ENCODE measurements around the gene PPP2R1B.
"Not testable (repeated sequence)": the region's sequence is repeated elsewhere in the genome, so short reads cannot be mapped to it uniquely, and the experiment has no call there.

The PPP2R1B gene

GRCh38 chr11:111795334-111795985 is 29.3 kb upstream of the PPP2R1B start:
- ATAC-seq (replicated peaks): no peak
- no peak for DNase-seq
- Mint-ChIP-seq H3K36me3 (ENCODE audit: insufficient read depth) (peaks cover 6% of the 10 kb centered on the region), H3K27ac (no peak overlapping the region), H3K9me3 (peaks cover 0 to 3% of the 10 kb centered on the region in 2 donors), H3K4me1 (ENCODE audit: low read depth in 2 of 2) (peaks cover 0 to 4% of the 10 kb centered on the region in 2 donors), H3K4me3 (no peak overlapping the region), H3K27me3 (no peaks in the 10 kb centered on the region)

- Mint-ChIP-seq H3K27me3 (no peaks in the 10 kb centered on the region), H3K4me3 (no peak overlapping the region), H3K9me3 (peaks cover 0 to 3% of the 10 kb centered on the region in 2 donors), H3K4me1 (ENCODE audit: low read depth in 2 of 2) (peaks cover 0 to 4% of the 10 kb centered on the region in 2 donors), H3K27ac (no peak overlapping the region), H3K36me3 (ENCODE audit: insufficient read depth) (peaks cover 4% of the 10 kb centered on the region)
- no peak for ATAC-seq (replicated peaks)
- DNase-seq: no peak
These were observed 27.7 kb upstream of the PPP2R1B start for GRCh38 chr11:111793863-111794262.

GRCh38 chr11:111792955-111793500 is 26.8 kb upstream of the PPP2R1B start:
- Mint-ChIP-seq H3K4me3 (no peak overlapping the region), H3K9me3 (peaks cover 0 to 3% of the 10 kb centered on the region in 2 donors), H3K27ac (no peak overlapping the region), H3K36me3 (ENCODE audit: insufficient read depth) (peaks cover 4% of the 10 kb centered on the region), H3K4me1 (ENCODE audit: low read depth in 2 of 2) (peaks cover 0 to 4% of the 10 kb centered on the region in 2 donors), H3K27me3 (no peaks in the 10 kb centered on the region)
- DNase-seq (no peak), ATAC-seq (replicated peaks) (no peak)

- ATAC-seq (replicated peaks) (no peak), DNase-seq (no peak)
- H3K9me3 Mint-ChIP-seq: peaks cover 0 to 1% of the 10 kb centered on the region in 2 donors
- no peaks in the 10 kb centered on the region for H3K27me3 Mint-ChIP-seq
- no peak overlapping the region for H3K4me3 Mint-ChIP-seq
- peaks cover 4% of the 10 kb centered on the region for H3K36me3 Mint-ChIP-seq (ENCODE audit: insufficient read depth)
- H3K27ac Mint-ChIP-seq: no peak overlapping the region
- peaks cover 0 to 4% of the 10 kb centered on the region in 2 donors for H3K4me1 Mint-ChIP-seq (ENCODE audit: low read depth in 2 of 2)
These were observed 26.1 kb upstream of the PPP2R1B start for GRCh38 chr11:111792314-111792713.

- Mint-ChIP-seq H3K4me1 (ENCODE audit: low read depth in 2 of 2) (no peaks in the 10 kb centered on the region), H3K36me3 (ENCODE audit: insufficient read depth) (peaks cover 21% of the 10 kb centered on the region), H3K9me3 (no peaks in the 10 kb centered on the region), H3K4me3 (no peak overlapping the region), H3K27me3 (no peaks in the 10 kb centered on the region), H3K27ac (peak overlapping the region in 1 of 2 donors; percentile 26)
- no peak for DNase-seq
- ATAC-seq (replicated peaks): no peak
These were observed 22.3 kb upstream of the PPP2R1B start for GRCh38 chr11:111788464-111788863.

GRCh38 chr11:111788051-111788450 is 21.9 kb upstream of the PPP2R1B start:
- H3K4me1 Mint-ChIP-seq (ENCODE audit: low read depth in 2 of 2): no peaks in the 10 kb centered on the region

GRCh38 chr11:111785886-111786412 is 19.8 kb upstream of the PPP2R1B start:
- DNase-seq (no peak), ATAC-seq (replicated peaks) (no peak)
- Mint-ChIP-seq H3K4me1 (ENCODE audit: low read depth in 2 of 2) (no peaks in the 10 kb centered on the region), H3K4me3 (no peak overlapping the region), H3K27me3 (no peaks in the 10 kb centered on the region), H3K36me3 (ENCODE audit: insufficient read depth) (peaks cover 21% of the 10 kb centered on the region), H3K27ac (peak overlapping the region; percentile 29 to 49), H3K9me3 (no peaks in the 10 kb centered on the region)

More at GRCh38 chr11:111788051-111788450, 21.9 kb upstream of the PPP2R1B start:
- no peak overlapping the region for H3K4me3 Mint-ChIP-seq
- H3K27ac Mint-ChIP-seq: peak overlapping the region in 1 of 2 donors; percentile 26
- no peak for ATAC-seq (replicated peaks)
- no peaks in the 10 kb centered on the region for H3K9me3 Mint-ChIP-seq
- H3K27me3 Mint-ChIP-seq: no peaks in the 10 kb centered on the region
- no peak for DNase-seq
- peaks cover 21% of the 10 kb centered on the region for H3K36me3 Mint-ChIP-seq (ENCODE audit: insufficient read depth)

- H3K36me3 Mint-ChIP-seq (ENCODE audit: insufficient read depth): peaks cover 17% of the 10 kb centered on the region
- no peak overlapping the region for H3K27ac Mint-ChIP-seq
- ATAC-seq (replicated peaks) (no peak), DNase-seq (no peak)
- H3K4me1 Mint-ChIP-seq (ENCODE audit: low read depth in 2 of 2): no peaks in the 10 kb centered on the region
- H3K9me3 Mint-ChIP-seq: no peaks in the 10 kb centered on the region
- H3K27me3 Mint-ChIP-seq: no peaks in the 10 kb centered on the region
- H3K4me3 Mint-ChIP-seq: no peak overlapping the region
These were observed 18.9 kb upstream of the PPP2R1B start for GRCh38 chr11:111785076-111785475.

GRCh38 chr11:111784311-111784710 is 18.1 kb upstream of the PPP2R1B start:
- not testable (repeated sequence) for H3K4me1 Mint-ChIP-seq (ENCODE audit: low read depth in 2 of 2)

GRCh38 chr11:111782109-111782741 is 16.0 kb upstream of the PPP2R1B start:
- Mint-ChIP-seq H3K9me3 (no peaks in the 10 kb centered on the region), H3K27ac (peak overlapping the region in 1 of 2 donors; percentile 41), H3K36me3 (ENCODE audit: insufficient read depth) (peaks cover 17% of the 10 kb centered on the region), H3K4me1 (ENCODE audit: low read depth in 2 of 2) (no peaks in the 10 kb centered on the region), H3K27me3 (no peaks in the 10 kb centered on the region), H3K4me3 (no peak overlapping the region)
- DNase-seq (no peak), ATAC-seq (replicated peaks) (no peak)

More at GRCh38 chr11:111784311-111784710, 18.1 kb upstream of the PPP2R1B start:
- H3K9me3 Mint-ChIP-seq; ATAC-seq (replicated peaks); H3K27ac Mint-ChIP-seq; H3K27me3 Mint-ChIP-seq; H3K4me3 Mint-ChIP-seq; DNase-seq: not testable (repeated sequence)
- peaks cover 17% of the 10 kb centered on the region for H3K36me3 Mint-ChIP-seq (ENCODE audit: insufficient read depth)

- Mint-ChIP-seq H3K4me1 (ENCODE audit: low read depth in 2 of 2) (no peaks in the 10 kb centered on the region), H3K27ac (peak overlapping the region in 1 of 2 donors; percentile 63), H3K9me3 (no peaks in the 10 kb centered on the region), H3K27me3 (no peaks in the 10 kb centered on the region), H3K36me3 (ENCODE audit: insufficient read depth) (peaks cover 2% of the 10 kb centered on the region), H3K4me3 (no peak overlapping the region)
- DNase-seq (no peak), ATAC-seq (replicated peaks) (no peak)
These were observed 12.9 kb upstream of the PPP2R1B start for GRCh38 chr11:111779118-111779517.

GRCh38 chr11:111778047-111778558 is 11.9 kb upstream of the PPP2R1B start:
- Mint-ChIP-seq H3K27me3 (no peaks in the 10 kb centered on the region), H3K9me3 (no peaks in the 10 kb centered on the region), H3K27ac (no peak overlapping the region), H3K4me3 (no peak overlapping the region), H3K36me3 (ENCODE audit: insufficient read depth) (no peaks in the 10 kb centered on the region), H3K4me1 (ENCODE audit: low read depth in 2 of 2) (no peaks in the 10 kb centered on the region)
- ATAC-seq (replicated peaks): no peak
- no peak for DNase-seq

- Mint-ChIP-seq H3K27ac (no peak overlapping the region), H3K9me3 (no peaks in the 10 kb centered on the region), H3K4me3 (no peak overlapping the region), H3K36me3 (ENCODE audit: insufficient read depth) (no peaks in the 10 kb centered on the region), H3K4me1 (ENCODE audit: low read depth in 2 of 2) (no peaks in the 10 kb centered on the region), H3K27me3 (no peaks in the 10 kb centered on the region)
- DNase-seq (peak; percentile 14 to 30 (median 23)), ATAC-seq (replicated peaks) (peak; percentile 93)
These were observed 11.2 kb upstream of the PPP2R1B start for GRCh38 chr11:111777094-111778046.
